Subcutaneous adipose tissue (tissue), 4 donors: ENCODE data around the gene BAZ1A. TPM values are rescaled to one million over a fixed set of nuclear protein-coding genes. Genes with fewer than 3 reads are reported as not detected.

Experiments used
- CTCF ChIP-seq: fragments of 450-650 bp; IDR thresholded peaks from one replicate; pipeline ENCODE4 v1.5.1; 2016; ENCODE audit warnings: low read depth, mild to moderate bottlenecking, control low read depth, antibody characterized with exemption, moderate library complexity
- total RNA-seq, 4 donors: library from RNA; depleted of rRNA; stranded (reverse); fragments of >200 nt; gene quantifications; one replicate each; pipeline ENCODE4 v1.1.0, GENCODE V29; 2016

The BAZ1A gene
- total RNA-seq, 4 donors from 2014 or later: 35.7 to 73.9 (median 36.5) TPM

- TF ChIP-seq CTCF: no peak
Measured at GRCh38 chr14:34778744-34779143, 96.4 kb downstream of the BAZ1A start.

GRCh38 chr14:34776611-34777010 is 98.5 kb downstream of the BAZ1A start:
- no peak for TF ChIP-seq CTCF

GRCh38 chr14:34775922-34776321 is 99.2 kb downstream of the BAZ1A start:
- no peak for TF ChIP-seq CTCF

GRCh38 chr14:34775342-34775741 is 99.8 kb downstream of the BAZ1A start:
- no peak for TF ChIP-seq CTCF

GRCh38 chr14:34770901-34771300 is 104.3 kb downstream of the BAZ1A start:
- no peak for TF ChIP-seq CTCF

- no peak for TF ChIP-seq CTCF
Measured at GRCh38 chr14:34766606-34767005, 108.6 kb downstream of the BAZ1A start.

GRCh38 chr14:34766060-34766459 is 109.1 kb downstream of the BAZ1A start:
- no peak for TF ChIP-seq CTCF
